DND-41 (cell line): ENCODE measurements around the gene TNN.
"Not testable (repeated sequence)": the region's sequence is repeated elsewhere in the genome, so short reads cannot be mapped to it uniquely, and the experiment has no call there.

ENCODE experiments used
- ATAC-seq: fragments of 200-7000 bp; cut with Tn5 transposase; 3 replicates; pipeline ENCODE4 v1.9.1; 2021; ENCODE audit warnings: low read depth; ENCODE audit not compliant: insufficient read depth
- DNase-seq: peaks from one replicate; pipeline ENCODE4 v3.0.0-alpha.2; 2020
- H2AFZ ChIP-seq: 2 replicates; pipeline ENCODE4 v1.6.0; 2012; ENCODE audit warnings: low read depth, low read length
- H3K27ac ChIP-seq: 2 replicates; pipeline ENCODE4 v1.5.1; 2012; ENCODE audit warnings: low read length, inconsistent platforms
- H3K27me3 ChIP-seq: fragments of 200-600 bp; sonication (generic); 2 replicates; pipeline ENCODE4 v1.6.0; 2012; ENCODE audit warnings: low read length, mild to moderate bottlenecking, inconsistent platforms; ENCODE audit not compliant: insufficient read depth, poor library complexity
- H3K36me3 ChIP-seq: 2 replicates; pipeline ENCODE4 v1.5.1; 2012; ENCODE audit warnings: low read length, inconsistent platforms; ENCODE audit not compliant: insufficient read depth
- H3K4me1 ChIP-seq: 2 replicates; pipeline ENCODE4 v1.5.1; 2012; ENCODE audit warnings: mild to moderate bottlenecking, low read length; ENCODE audit not compliant: insufficient read depth
- H3K4me2 ChIP-seq: 2 replicates; pipeline ENCODE4 v1.6.0; 2012; ENCODE audit warnings: mild to moderate bottlenecking, moderate library complexity, low read length, inconsistent platforms; ENCODE audit not compliant: insufficient read depth
- H3K4me3 ChIP-seq, 2 experiments: fragments of 200-600 bp in 1 of 2; shearing (Covaris generic) in 1 of 2; 2 replicates each; pipeline ENCODE4 v1.5.1; 2012 to 2016; ENCODE audit warnings: inconsistent platforms in 2 of 2, low read length in 2 of 2, mild to moderate bottlenecking in 2 of 2, low read depth in 1 of 2, moderate library complexity in 1 of 2
- H3K79me2 ChIP-seq: 2 replicates; pipeline ENCODE4 v1.6.0; 2012; ENCODE audit warnings: low read length, inconsistent platforms; ENCODE audit not compliant: insufficient read depth
- H3K9ac ChIP-seq: 2 replicates; pipeline ENCODE4 v1.6.0; 2012; ENCODE audit warnings: low read depth, mild to moderate bottlenecking, inconsistent platforms, low read length, moderate library complexity
- H3K9me3 ChIP-seq: 2 replicates; pipeline ENCODE4 v1.5.1; 2012; ENCODE audit warnings: low read length, moderate library complexity, mild to moderate bottlenecking, inconsistent platforms; ENCODE audit not compliant: insufficient read depth, severe bottlenecking
- H4K20me1 ChIP-seq: 2 replicates; pipeline ENCODE4 v1.6.0; 2012; ENCODE audit warnings: low read length; ENCODE audit not compliant: insufficient read depth
- EZH2 ChIP-seq: IDR thresholded peaks from 3 replicates; pipeline ENCODE4 v1.6.1; 2012; ENCODE audit warnings: borderline replicate concordance, low read depth, mild to moderate bottlenecking, moderate library complexity, low read length, inconsistent platforms; ENCODE audit not compliant: severe bottlenecking
- TF ChIP-seq, protein P1 (sequence below): IDR thresholded peaks from 2 replicates; pipeline ENCODE4 v1.5.1; 2012; ENCODE audit warnings: borderline replicate concordance, low read length, moderate library complexity, mild to moderate bottlenecking; ENCODE audit not compliant: poor library complexity, severe bottlenecking; ENCODE audit errors: extremely low read depth

Gene TNN

DNA sequence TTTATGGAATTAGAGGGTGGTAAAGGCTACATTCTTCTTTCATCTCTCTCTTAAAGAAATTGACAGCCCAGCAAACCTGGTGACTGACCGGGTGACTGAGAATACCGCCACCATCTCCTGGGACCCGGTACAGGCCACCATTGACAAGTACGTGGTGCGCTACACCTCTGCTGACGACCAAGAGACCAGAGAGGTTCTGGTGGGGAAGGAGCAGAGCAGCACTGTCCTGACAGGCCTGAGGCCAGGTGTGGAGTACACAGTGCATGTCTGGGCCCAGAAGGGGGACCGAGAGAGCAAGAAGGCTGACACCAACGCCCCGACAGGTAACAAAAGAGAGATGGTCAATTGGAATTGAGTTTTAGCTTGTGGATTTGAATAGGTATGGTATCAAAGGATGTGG, 29.7 kb downstream of the TNN start:
- Histone ChIP-seq H2AFZ (no peak overlapping the region), H3K4me3 (no peak overlapping the region)

DNA sequence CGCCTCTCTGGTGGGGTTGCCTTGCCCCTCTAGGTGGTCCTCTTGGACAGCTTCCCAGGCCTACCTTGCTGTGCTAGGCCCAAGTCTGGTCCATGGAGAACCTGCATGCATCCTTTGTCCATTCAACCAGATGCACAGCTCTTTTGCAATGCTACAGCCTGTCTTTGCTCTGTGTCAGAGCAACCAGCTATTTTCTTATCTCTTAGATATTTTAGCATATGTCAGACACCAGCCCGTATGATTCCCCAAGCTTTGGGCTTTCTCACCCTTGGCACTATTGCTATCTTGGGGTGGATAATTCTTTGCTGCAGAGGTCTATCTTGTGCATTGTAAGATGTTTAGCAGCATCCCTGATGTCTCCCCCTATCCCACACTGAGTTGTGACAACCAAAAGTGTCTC, 32.3 kb downstream of the TNN start:
- Histone ChIP-seq H3K4me3 (no peak overlapping the region), H3K79me2 (no peaks in the 10 kb centered on the region), H3K27me3 (no peaks in the 10 kb centered on the region), H3K36me3 (no peaks in the 10 kb centered on the region), H3K9me3 (peaks cover 2% of the 10 kb centered on the region), H4K20me1 (no peaks in the 10 kb centered on the region), H3K4me1 (no peaks in the 10 kb centered on the region), H3K27ac (no peak overlapping the region), H2AFZ (no peak overlapping the region), H3K9ac (no peak overlapping the region), H3K4me2 (no peak overlapping the region)
- DNase-seq (no peak), ATAC-seq (no peak)
- TF ChIP-seq EZH2, result no peak
- TF ChIP-seq, protein P1, sequence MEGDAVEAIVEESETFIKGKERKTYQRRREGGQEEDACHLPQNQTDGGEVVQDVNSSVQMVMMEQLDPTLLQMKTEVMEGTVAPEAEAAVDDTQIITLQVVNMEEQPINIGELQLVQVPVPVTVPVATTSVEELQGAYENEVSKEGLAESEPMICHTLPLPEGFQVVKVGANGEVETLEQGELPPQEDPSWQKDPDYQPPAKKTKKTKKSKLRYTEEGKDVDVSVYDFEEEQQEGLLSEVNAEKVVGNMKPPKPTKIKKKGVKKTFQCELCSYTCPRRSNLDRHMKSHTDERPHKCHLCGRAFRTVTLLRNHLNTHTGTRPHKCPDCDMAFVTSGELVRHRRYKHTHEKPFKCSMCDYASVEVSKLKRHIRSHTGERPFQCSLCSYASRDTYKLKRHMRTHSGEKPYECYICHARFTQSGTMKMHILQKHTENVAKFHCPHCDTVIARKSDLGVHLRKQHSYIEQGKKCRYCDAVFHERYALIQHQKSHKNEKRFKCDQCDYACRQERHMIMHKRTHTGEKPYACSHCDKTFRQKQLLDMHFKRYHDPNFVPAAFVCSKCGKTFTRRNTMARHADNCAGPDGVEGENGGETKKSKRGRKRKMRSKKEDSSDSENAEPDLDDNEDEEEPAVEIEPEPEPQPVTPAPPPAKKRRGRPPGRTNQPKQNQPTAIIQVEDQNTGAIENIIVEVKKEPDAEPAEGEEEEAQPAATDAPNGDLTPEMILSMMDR, result no peak

More for the DNA sequence above, 29.7 kb downstream of the TNN start:
- no peak for ATAC-seq
- Histone ChIP-seq H3K27ac (no peak overlapping the region), H3K79me2 (no peaks in the 10 kb centered on the region), H3K9me3 (no peaks in the 10 kb centered on the region), H3K4me2 (no peak overlapping the region), H3K9ac (no peak overlapping the region), H3K4me1 (no peaks in the 10 kb centered on the region), H3K36me3 (no peaks in the 10 kb centered on the region), H4K20me1 (no peaks in the 10 kb centered on the region), H3K27me3 (no peaks in the 10 kb centered on the region)
- no peak for DNase-seq
- TF ChIP-seq, protein P1, result no peak
- no peak for TF ChIP-seq EZH2

DNA sequence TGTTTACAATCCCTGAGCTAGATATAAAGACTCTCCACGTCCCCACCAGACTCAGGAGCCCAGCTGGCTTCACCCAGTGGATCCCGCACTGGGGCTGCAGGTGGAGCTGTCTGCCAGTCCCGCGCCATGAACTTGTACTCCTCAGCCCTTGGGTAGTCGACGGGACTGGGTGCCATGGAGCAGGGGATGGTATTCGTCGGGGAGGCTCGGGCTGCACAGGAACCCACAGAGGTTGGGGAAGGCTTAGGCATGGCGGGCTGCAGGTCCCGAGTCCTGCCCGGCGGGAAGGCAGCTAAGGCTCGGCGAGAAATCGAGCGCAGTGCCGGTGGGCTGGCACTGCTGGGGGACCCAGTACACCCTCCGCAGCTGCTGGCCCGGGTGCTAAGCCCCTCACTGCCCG, 34.5 kb downstream of the TNN start:
- not testable (repeated sequence) for H3K27me3 ChIP-seq, H3K4me2 ChIP-seq, ATAC-seq, H3K4me1 ChIP-seq, H3K27ac ChIP-seq, H4K20me1 ChIP-seq, H2AFZ ChIP-seq, H3K36me3 ChIP-seq, H3K9me3 ChIP-seq, DNase-seq, H3K79me2 ChIP-seq, H3K4me3 ChIP-seq, H3K9ac ChIP-seq

DNA sequence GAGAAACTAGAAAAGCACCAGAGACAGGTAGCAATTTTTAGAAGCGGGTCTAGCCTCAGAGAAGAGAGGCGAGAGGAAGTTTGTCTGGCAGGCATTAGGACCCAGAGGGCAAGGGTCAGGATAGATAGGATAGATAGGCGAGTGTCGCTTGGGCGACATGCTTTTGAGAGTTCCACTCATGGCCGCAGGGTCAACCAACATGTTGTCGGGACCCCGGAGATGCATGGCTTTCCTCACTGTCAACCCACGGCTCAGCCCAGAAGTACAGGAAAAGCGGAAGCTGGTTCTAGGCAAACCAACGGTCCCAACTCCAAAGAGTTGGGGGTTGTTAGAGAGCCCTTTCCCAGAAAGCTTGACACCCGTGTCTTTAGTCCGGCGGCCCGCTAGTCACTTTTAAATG, 38.9 kb downstream of the TNN start:
- H3K4me3 ChIP-seq, H3K4me2 ChIP-seq: not testable (repeated sequence)

DNA sequence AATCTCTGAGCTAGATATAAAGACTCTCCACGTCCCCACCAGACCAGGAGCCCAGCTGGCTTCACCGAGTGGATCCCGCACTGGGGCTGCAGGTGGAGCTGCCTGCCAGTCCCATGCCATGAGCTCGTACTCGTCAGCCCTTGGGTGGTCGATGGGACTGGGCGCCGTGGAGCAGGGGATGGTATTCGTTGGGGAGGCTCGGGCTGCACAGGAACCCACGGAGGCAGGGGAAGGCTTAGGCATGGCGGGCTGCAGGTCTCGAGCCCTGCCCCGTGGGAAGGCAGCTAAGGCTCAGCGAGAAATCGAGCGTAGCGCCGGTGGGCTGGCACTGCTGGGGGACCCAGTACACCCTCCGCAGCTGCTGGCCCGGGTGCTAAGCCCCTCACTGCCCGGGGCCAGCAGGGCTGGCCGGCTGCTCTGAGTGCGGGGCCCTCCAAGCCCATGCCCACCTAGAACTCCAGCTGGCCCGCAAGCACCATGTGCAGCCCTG, 40.7 kb downstream of the TNN start:
- H3K27ac ChIP-seq, result not testable (repeated sequence)

More for the DNA sequence above, 38.9 kb downstream of the TNN start:
- ATAC-seq, H3K9me3 ChIP-seq, H4K20me1 ChIP-seq, H3K4me1 ChIP-seq, H3K79me2 ChIP-seq, H3K27ac ChIP-seq, H3K9ac ChIP-seq, DNase-seq, H2AFZ ChIP-seq, H3K27me3 ChIP-seq, H3K36me3 ChIP-seq: not testable (repeated sequence)

More for the DNA sequence above, 40.7 kb downstream of the TNN start:
- H3K4me1 ChIP-seq, H3K4me3 ChIP-seq, H3K27me3 ChIP-seq, H2AFZ ChIP-seq, ATAC-seq, H3K4me2 ChIP-seq, H4K20me1 ChIP-seq, DNase-seq, H3K79me2 ChIP-seq, H3K9me3 ChIP-seq, H3K36me3 ChIP-seq, H3K9ac ChIP-seq: not testable (repeated sequence)
